Anterior cingulate cortex (tissue), 58 donors: ENCODE data around the gene PAQR9.

ENCODE experiments used
- DNase-seq, 58 donors: peaks; one replicate each; lab custom pipeline; 2025; lab: John Stamatoyannopoulos, UW

The PAQR9 gene

GRCh38 chr3:142926368-142926944, 37.0 kb downstream of the PAQR9 start:
- DNase-seq: no peak

DNA sequence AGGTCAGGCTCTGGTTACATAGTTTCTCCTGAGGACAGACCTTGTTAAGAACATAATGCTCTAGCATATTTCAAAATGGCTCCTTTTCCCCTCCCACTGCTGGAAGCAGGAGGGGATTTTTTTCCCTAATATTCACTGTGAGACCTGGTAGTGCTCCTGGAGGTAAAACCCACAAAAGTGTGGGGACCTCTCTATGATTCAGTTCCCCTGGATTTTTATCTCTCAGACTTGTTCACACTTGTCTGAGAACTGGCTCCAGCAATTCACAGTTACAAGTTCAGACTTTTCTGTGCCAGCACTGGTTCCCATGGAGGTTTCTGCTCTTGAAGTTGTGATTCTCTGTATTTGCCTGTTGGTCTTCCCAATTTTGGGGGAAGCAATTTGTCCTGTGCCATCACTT, 38.3 kb downstream of the PAQR9 start:
- DNase-seq: peak in 2 of 58 donors; percentile 4

DNA sequence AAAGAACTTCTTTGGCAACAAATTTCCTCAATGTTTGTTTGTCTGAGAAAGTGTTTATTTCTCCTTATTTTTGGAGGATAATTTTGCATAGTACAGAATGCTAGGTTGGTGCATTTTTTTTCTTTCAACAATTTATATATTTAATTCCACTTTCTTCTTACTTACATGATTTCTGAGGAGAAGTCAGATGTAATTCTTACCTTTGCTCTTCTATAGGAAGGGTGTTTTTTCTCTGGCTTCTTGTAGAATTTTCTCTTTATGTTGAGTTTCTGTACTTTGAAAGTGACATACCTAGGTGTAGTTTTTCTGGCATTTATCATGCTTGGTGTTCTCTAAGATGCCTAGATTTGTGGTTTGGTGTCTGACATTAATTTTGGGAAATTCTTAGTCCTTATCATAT, 39.8 kb downstream of the PAQR9 start:
- DNase-seq: no peak

DNA sequence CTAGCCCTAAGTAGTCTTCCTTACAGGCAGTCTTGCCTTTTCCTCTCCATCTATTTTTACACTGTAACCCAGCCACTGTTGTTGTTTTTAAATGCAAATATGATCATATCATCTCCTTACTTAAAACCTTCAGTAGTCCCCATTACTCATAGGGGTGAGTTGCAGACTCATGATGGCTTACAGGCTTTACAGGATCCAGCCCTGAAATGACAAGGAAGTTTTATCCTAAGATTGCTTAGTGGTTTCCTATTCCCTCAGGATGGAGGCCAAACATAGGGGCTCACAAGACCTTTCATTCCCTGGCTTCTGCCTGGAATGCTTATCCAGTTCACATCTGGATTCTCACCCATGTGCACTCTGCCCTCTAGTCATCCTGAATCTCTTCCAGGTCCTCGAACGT, 46.9 kb downstream of the PAQR9 start:
- no peak for DNase-seq

- DNase-seq: no peak
These were observed 47.8 kb downstream of the PAQR9 start for GRCh38 chr3:142915636-142916035.

DNA sequence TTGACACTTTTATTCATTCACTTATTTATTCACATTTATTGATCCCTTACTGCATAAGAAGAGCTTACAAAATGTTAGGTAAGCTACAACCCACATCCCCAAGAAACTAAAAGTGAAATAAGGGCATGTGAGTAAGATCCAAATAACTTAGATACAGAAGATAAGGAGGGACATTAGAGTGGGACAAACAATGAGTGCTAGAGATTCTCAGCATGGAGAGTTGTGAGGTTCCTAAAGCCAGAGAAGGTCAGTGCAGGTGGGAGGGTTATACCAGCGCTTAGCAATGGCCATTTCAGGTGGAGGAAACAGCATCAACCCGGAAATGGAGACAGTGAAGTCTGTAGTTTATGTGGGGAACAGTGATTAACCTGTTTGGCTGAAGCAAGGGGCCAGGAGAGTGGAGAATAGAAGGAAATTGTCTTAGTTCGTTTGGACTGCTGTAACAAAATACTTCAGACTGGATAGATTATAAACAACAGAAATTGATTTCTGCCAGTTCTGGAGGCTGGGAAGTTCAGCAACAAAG, 49.1 kb downstream of the PAQR9 start:
- no peak for DNase-seq

GRCh38 chr3:142913432-142913831, 50.0 kb downstream of the PAQR9 start:
- DNase-seq: no peak

DNA sequence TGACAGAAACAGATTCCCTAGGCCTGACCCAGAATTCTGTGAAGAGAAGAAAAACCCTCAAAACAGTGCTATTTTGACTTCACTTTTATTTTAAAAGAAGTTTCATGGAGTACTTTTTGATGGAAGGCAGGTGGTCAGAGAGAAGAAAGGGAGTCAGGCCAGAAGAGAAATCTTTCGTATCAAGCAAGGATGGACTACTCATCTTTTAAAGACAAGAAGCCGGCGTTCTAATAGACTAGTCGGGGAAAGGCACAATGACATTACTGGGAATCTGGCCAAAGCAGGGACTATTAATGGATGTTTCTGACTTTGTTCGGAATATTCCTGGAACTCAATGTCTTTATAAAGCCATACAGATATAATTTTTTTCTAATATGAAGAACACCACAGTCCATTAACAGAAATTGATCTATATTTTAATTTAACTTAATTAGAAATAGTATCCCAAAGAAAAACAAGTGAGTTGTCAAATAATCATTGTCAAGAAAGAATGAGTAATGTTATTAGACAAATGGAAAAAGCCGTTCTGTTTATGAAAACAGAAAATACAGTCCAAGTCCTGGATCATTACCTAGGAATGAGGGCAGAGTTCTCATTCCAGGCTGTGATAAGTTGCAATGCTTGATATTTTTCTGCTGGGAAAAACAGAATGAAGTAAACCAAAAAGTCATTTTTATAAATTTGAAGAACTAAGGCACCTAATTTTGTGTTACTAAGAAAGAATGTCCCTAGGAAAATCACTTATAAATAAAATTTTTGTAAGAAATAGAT, 50.9 kb downstream of the PAQR9 start:
- DNase-seq: no peak
